HEK293T (cell line): ENCODE results near the gene CXCR2.

Experiments
- CTCF ChIA-PET: fragments of 350-600 bp; formaldehyde crosslinking; extraction: SDS; loops from one replicate; lab custom pipeline; 2021; ENCODE audit warnings: antibody characterized with exemption, inconsistent platforms; lab: Yijun Ruan, JAX
- POLR2A ChIA-PET: fragments of 350-600 bp; formaldehyde crosslinking; extraction: SDS; loops from one replicate; lab custom pipeline; 2020; ENCODE audit warnings: antibody characterized with exemption, inconsistent platforms; lab: Yijun Ruan, JAX
- DNase-seq: peaks from one replicate; pipeline ENCODE4 v3.0.0; 2012; ENCODE audit warnings: mixed read lengths; ENCODE audit errors: extremely low spot score
- ARNT ChIP-seq: fragments of 450-650 bp; IDR thresholded peaks from 2 replicates; pipeline ENCODE4 v1.6.1; 2017; ENCODE audit warnings: mild to moderate bottlenecking
- BHLHE40 ChIP-seq: fragments of 450-650 bp; IDR thresholded peaks from 2 replicates; pipeline ENCODE4 v1.6.1; 2016; ENCODE audit warnings: mild to moderate bottlenecking, moderate library complexity, borderline replicate concordance
- CTBP1 ChIP-seq: fragments of 450-650 bp; IDR thresholded peaks from 2 replicates; pipeline ENCODE4 v1.6.1; 2016; ENCODE audit warnings: borderline replicate concordance
- ELF4 ChIP-seq: fragments of 450-650 bp; IDR thresholded peaks from 2 replicates; pipeline ENCODE4 v1.6.1; 2017; ENCODE audit warnings: antibody characterized with exemption
- FOXA1 ChIP-seq: fragments of 450-650 bp; IDR thresholded peaks from 2 replicates; pipeline ENCODE4 v1.6.1; 2016; ENCODE audit warnings: mild to moderate bottlenecking
- FOXK2 ChIP-seq: fragments of 450-650 bp; IDR thresholded peaks from 2 replicates; pipeline ENCODE4 v1.6.1; 2016; ENCODE audit warnings: mild to moderate bottlenecking
- FOXM1 ChIP-seq: fragments of 450-650 bp; IDR thresholded peaks from 2 replicates; pipeline ENCODE4 v1.6.1; 2017; ENCODE audit warnings: mild to moderate bottlenecking, borderline replicate concordance
- HDGF ChIP-seq: fragments of 450-650 bp; IDR thresholded peaks from 2 replicates; pipeline ENCODE4 v1.6.1; 2017; ENCODE audit warnings: antibody characterized with exemption, borderline replicate concordance
- L3MBTL2 ChIP-seq: fragments of 450-650 bp; conservative IDR thresholded peaks from 2 replicates; pipeline ENCODE4 v1.6.1; 2016; ENCODE audit warnings: mild to moderate bottlenecking
- LEF1 ChIP-seq: fragments of 450-650 bp; IDR thresholded peaks from 2 replicates; pipeline ENCODE4 v1.6.1; 2017; ENCODE audit warnings: mild to moderate bottlenecking, borderline replicate concordance
- NFRKB ChIP-seq: fragments of 450-650 bp; IDR thresholded peaks from 2 replicates; pipeline ENCODE4 v1.6.1; 2016; ENCODE audit warnings: mild to moderate bottlenecking, moderate library complexity
- PKNOX1 ChIP-seq: fragments of 450-650 bp; IDR thresholded peaks from 2 replicates; pipeline ENCODE4 v1.6.1; 2016
- SP1 ChIP-seq: fragments of 450-650 bp; IDR thresholded peaks from 2 replicates; pipeline ENCODE4 v1.6.1; 2017
- SUZ12 ChIP-seq: fragments of 450-650 bp; IDR thresholded peaks from 2 replicates; pipeline ENCODE4 v1.6.1; 2016; ENCODE audit warnings: mild to moderate bottlenecking
- TARDBP ChIP-seq: fragments of 450-650 bp; IDR thresholded peaks from 2 replicates; pipeline ENCODE4 v1.6.1; 2016
- ZNF384 ChIP-seq: fragments of 450-650 bp; IDR thresholded peaks from 2 replicates; pipeline ENCODE4 v1.6.1; 2016

The CXCR2 gene

GRCh38 chr2:218082586-218083351 lies 43.1 kb upstream of the CXCR2 start:
- DNase-seq: no peak
- ChIA-PET CTCF (interaction anchor here (0.6 to 1.1 kb wide), 3 partner anchors 9 to 564 kb away, joined by 3 to 4 read pairs (median 3); no protein-coding TSS in a partner anchor), POLR2A (no interaction called here)
- TF ChIP-seq SUZ12: no peak
- TF ChIP-seq ELF4: no peak
- no peak for TF ChIP-seq BHLHE40
- no peak for TF ChIP-seq SP1
- no peak for TF ChIP-seq TARDBP
- TF ChIP-seq ZNF384: no peak
- TF ChIP-seq NFRKB: no peak
- no peak for TF ChIP-seq FOXK2
- no peak for TF ChIP-seq HDGF
- no peak for TF ChIP-seq LEF1
- no peak for TF ChIP-seq ARNT
- no peak for TF ChIP-seq CTBP1
- no peak for TF ChIP-seq FOXM1
- TF ChIP-seq FOXA1: no peak
- no peak for TF ChIP-seq L3MBTL2

GRCh38 chr2:218083352-218083676 lies 42.5 kb upstream of the CXCR2 start:
- POLR2A ChIA-PET: no interaction called here
- CTCF ChIA-PET: interaction anchor here (0.6 kb wide), 1 partner anchor 50 kb away, joined by 3 read pairs; no protein-coding TSS in a partner anchor
- TF ChIP-seq NFRKB (no peak), ELF4 (no peak), CTBP1 (no peak), FOXK2 (no peak), BHLHE40 (no peak), SUZ12 (no peak), L3MBTL2 (no peak), HDGF (no peak), ZNF384 (no peak), TARDBP (no peak), PKNOX1 (no peak), FOXA1 (no peak), SP1 (no peak), ARNT (no peak), LEF1 (no peak), FOXM1 (no peak)
- no peak for DNase-seq

- CTCF ChIA-PET: no interaction called here
- TF ChIP-seq FOXK2: no peak
- no peak for TF ChIP-seq FOXM1
- no peak for TF ChIP-seq FOXA1
- no peak for TF ChIP-seq CTBP1
- TF ChIP-seq L3MBTL2: no peak
- TF ChIP-seq HDGF: no peak
- no peak for TF ChIP-seq PKNOX1
- TF ChIP-seq ZNF384: no peak
- no peak for TF ChIP-seq SP1
- no peak for TF ChIP-seq LEF1
- DNase-seq: no peak
- POLR2A ChIA-PET: no interaction called here
These were observed 39.4 kb upstream of the CXCR2 start for GRCh38 chr2:218086478-218086877.

- no peak for DNase-seq
- CTCF ChIA-PET: no interaction called here
- no peak for TF ChIP-seq FOXM1
- no peak for TF ChIP-seq TARDBP
- no peak for TF ChIP-seq ZNF384
- no peak for TF ChIP-seq ELF4
- TF ChIP-seq PKNOX1: no peak
- no peak for TF ChIP-seq HDGF
- no peak for TF ChIP-seq SP1
- no peak for TF ChIP-seq L3MBTL2
- POLR2A ChIA-PET: no interaction called here
These were observed 36.6 kb upstream of the CXCR2 start for GRCh38 chr2:218089259-218089658.

GRCh38 chr2:218091746-218092145 lies 34.1 kb upstream of the CXCR2 start:
- CTCF ChIA-PET: no interaction called here
- POLR2A ChIA-PET: no interaction called here
- TF ChIP-seq FOXK2 (no peak), CTBP1 (no peak), BHLHE40 (no peak), L3MBTL2 (no peak), HDGF (no peak), LEF1 (no peak), SP1 (no peak), ELF4 (no peak), ARNT (no peak), FOXM1 (no peak), ZNF384 (no peak), TARDBP (no peak), SUZ12 (no peak), PKNOX1 (no peak)
- DNase-seq: no peak
